ENCODE results near the gene GRAMD1C.

DNA sequence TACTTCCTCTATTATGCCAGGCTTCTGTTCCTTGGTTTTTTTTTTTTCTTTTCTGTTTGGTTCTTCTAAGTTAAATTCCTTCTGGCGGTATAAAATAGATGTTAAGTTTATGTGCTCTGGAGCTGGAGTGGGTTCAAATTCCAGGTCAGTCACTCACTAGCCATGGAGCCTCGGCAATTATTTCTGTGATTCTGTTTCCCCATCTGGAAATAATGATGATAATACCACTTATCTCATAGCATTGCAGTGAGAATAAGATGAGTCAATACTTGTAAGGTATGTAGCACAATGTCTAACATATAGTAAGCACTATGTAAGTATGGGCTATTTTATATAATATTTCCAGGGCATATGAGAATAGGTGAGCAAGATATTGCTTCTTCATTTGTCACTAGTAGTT is 76.1 kb downstream of the GRAMD1C start:
- TF ChIP-seq POLR2A (IDR thresholded peaks at IDR 0.05; ENCODE audit: low read depth, low read length) (no peak), TAF1 (IDR thresholded peaks at IDR 0.05; ENCODE audit: low read depth, low read length) (no peak), POLR2AphosphoS5 (IDR thresholded peaks at IDR 0.05; ENCODE audit: low read depth, low read length) (no peak), SPI1 (IDR thresholded peaks at IDR 0.05; ENCODE audit: low read depth, low read length) (no peak), POU2F2 (IDR thresholded peaks at IDR 0.05; ENCODE audit: low read depth, low read length) (no peak), PAX5 (IDR thresholded peaks at IDR 0.05; ENCODE audit: insufficient read depth, low read length, severe bottlenecking) (no peak)

All from GM12891 (cell line).